Fibroblast of the aortic adventitia (primary cell): ENCODE measurements around the gene CCDC141. TPM values are rescaled to one million over a fixed set of nuclear protein-coding genes. Genes with fewer than 3 reads are reported as not detected.

ENCODE experiments used
- DNase-seq: peaks from one replicate; pipeline ENCODE4 v3.0.0-alpha.2; 2010; ENCODE audit warnings: low read depth
- H3K4me3 ChIP-seq: 2 replicates; pipeline ENCODE4 v1.5.1; 2011; ENCODE audit warnings: low read depth, mild to moderate bottlenecking, control low read depth, low read length, moderate library complexity
- CTCF ChIP-seq: IDR thresholded peaks from 2 replicates; pipeline ENCODE4 v1.5.1; 2011; ENCODE audit warnings: mild to moderate bottlenecking, low read length, control low read depth, inconsistent platforms; ENCODE audit not compliant: insufficient read depth
- total RNA-seq: library from RNA; depleted of rRNA; stranded (reverse); fragments of >200 nt; gene quantifications from 2 replicates; pipeline ENCODE4 v1.2.3, GENCODE V29; 2012; ENCODE audit warnings: low replicate concordance

CCDC141 gene
- total RNA-seq, 1 donor: 2.7 TPM

- DNase-seq: no peak
- H3K4me3 ChIP-seq: no peak overlapping the region
- TF ChIP-seq CTCF: no peak
These were observed 98.5 kb downstream of the CCDC141 start for GRCh38 chr2:178951266-178952006.

- DNase-seq: no peak
- no peak overlapping the region for H3K4me3 ChIP-seq
- no peak for TF ChIP-seq CTCF
These were observed 100.4 kb downstream of the CCDC141 start for GRCh38 chr2:178949584-178949983.

- H3K4me3 ChIP-seq: no peak overlapping the region
- DNase-seq: no peak
- no peak for TF ChIP-seq CTCF
These were observed 100.8 kb downstream of the CCDC141 start for GRCh38 chr2:178949151-178949550.

- H3K4me3 ChIP-seq: no peak overlapping the region
- DNase-seq: no peak
- no peak for TF ChIP-seq CTCF
These were observed 102.9 kb downstream of the CCDC141 start for GRCh38 chr2:178947006-178947405.

GRCh38 chr2:178946494-178946893 lies 103.4 kb downstream of the CCDC141 start:
- no peak for TF ChIP-seq CTCF
- H3K4me3 ChIP-seq: no peak overlapping the region
- no peak for DNase-seq

GRCh38 chr2:178943745-178944144 lies 106.2 kb downstream of the CCDC141 start:
- H3K4me3 ChIP-seq: no peak overlapping the region
- DNase-seq: no peak

More at GRCh38 chr2:178943745-178944144, 106.2 kb downstream of the CCDC141 start:
- TF ChIP-seq CTCF: no peak
